ENCODE data around the gene PDE4D.

- no peak for TF ChIP-seq CTCF (IDR thresholded peaks at IDR 0.05)
- no peak for TF ChIP-seq POLR2A (IDR thresholded peaks at IDR 0.05)
These were observed 763.1 kb downstream of the PDE4D start for GRCh38 chr5:59130431-59130830.

Data from right lobe of liver (tissue), 4 donors.